ENCODE data around the gene DMWD.
A peak's percentile ranks its signal among the peaks of the same experiment; 100 is the strongest.

Gene DMWD

DNA sequence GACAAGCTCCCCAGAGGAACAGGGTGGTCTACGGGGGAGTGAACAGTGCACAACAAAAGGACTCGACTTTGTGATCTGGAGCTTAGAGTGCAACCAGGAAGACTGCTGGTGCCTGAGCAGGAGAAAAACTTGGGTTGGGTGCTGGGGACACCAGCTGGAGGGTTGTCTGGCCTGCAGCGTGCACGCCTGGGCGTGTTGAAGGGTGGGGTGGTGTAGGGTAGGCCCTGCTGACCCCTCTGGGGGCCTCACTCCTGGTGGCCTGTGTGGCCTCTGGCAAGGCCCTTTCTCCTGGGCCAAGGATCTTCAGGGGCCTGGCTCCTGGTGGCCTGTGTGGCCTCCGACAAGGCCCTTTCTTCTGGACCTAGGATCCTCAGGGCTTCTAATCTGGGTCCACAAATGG lies 27.1 kb upstream of the DMWD start:
- no peak overlapping the region for H2AK5ac ChIP-seq (ENCODE audit: low read length)

DNA sequence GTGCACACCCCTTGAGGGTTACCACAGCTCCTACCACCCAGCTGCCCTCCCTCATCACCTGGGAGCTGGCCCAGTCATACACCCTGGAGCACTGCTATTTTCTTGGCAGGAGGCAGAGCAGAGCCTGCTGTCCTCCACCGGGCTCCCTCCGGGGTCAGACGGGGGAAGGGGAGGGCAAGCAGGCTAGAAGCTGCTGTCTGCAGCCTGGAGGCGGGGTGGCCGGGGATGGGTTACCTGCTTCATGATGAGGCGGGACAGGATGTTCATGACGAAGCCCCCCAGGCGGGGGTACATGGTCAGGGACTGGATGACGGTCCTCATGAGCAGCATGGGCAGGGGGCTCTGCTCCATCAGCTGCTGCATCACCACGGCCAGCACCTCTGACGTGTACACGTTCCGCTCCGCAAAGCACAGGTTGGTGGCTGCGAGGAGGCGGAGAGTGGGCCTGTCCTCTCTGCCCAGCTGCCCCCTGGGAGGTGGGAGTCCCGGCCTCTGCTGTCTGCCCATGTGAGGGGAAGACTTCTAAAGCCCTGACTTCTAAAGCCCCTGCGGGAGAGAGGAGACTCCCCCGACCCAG lies 25.2 kb upstream of the DMWD start:
- H3K4me3 ChIP-seq (ENCODE audit: low read depth, low read length), result peak overlapping the region; percentile 4
- no peaks in the 10 kb centered on the region for H3K27me3 ChIP-seq (ENCODE audit: insufficient read depth, low read length)
- H3K36me3 ChIP-seq (ENCODE audit: control insufficient read depth in 1 of 2, insufficient read depth in 2 of 2, low read length in 2 of 2), result peaks cover 31 to 33% of the 10 kb centered on the region in 2 experiments
- H3K4ac ChIP-seq (ENCODE audit: low read depth, low read length), result no peak overlapping the region
- no peaks in the 10 kb centered on the region for H3K9me3 ChIP-seq (ENCODE audit: insufficient read depth, low read depth, low read length)
- no peak overlapping the region for H4K91ac ChIP-seq (ENCODE audit: low read depth, low read length)
- H3K18ac ChIP-seq (ENCODE audit: low read length), result no peak overlapping the region
- H3K27ac ChIP-seq (ENCODE audit: low read depth, low read length), result no peak overlapping the region
- no peak overlapping the region for H2BK12ac ChIP-seq (ENCODE audit: low read length)
- no peak overlapping the region for H3K14ac ChIP-seq (ENCODE audit: low read length)
- H3K4me2 ChIP-seq (ENCODE audit: low read length), result no peak overlapping the region
- H3K23ac ChIP-seq (ENCODE audit: low read length), result no peak overlapping the region
- H4K12ac ChIP-seq (ENCODE audit: low read depth, low read length), result peak overlapping the region; percentile 13
- whole genome bisulfite sequencing (ENCODE audit: extremely low coverage, insufficient coverage, insufficient read length), result no CpG with 5 or more reads among the region's 19 CpGs
- peaks cover 12% of the 10 kb centered on the region for H3K79me1 ChIP-seq (ENCODE audit: low read length)
- peak in 1 of 2 donors; percentile 16 for DNase-seq
- H3K79me2 ChIP-seq (ENCODE audit: control insufficient read depth, insufficient read depth, low read length, poor library complexity), result peaks cover 2% of the 10 kb centered on the region
- H2BK5ac ChIP-seq (ENCODE audit: low read depth, low read length, poor library complexity), result no peak overlapping the region
- H2BK120ac ChIP-seq (ENCODE audit: insufficient read depth, low read length, poor library complexity), result no peak overlapping the region
- H2AFZ ChIP-seq (ENCODE audit: insufficient read depth, low read length, poor library complexity), result no peak overlapping the region
- peaks cover 11 to 25% of the 10 kb centered on the region in 2 experiments for H3K4me1 ChIP-seq (ENCODE audit: control insufficient read depth in 1 of 2, insufficient read depth in 2 of 2, low read length in 2 of 2)
- no peak overlapping the region for H4K8ac ChIP-seq (ENCODE audit: low read depth, low read length)
- no peak overlapping the region for H3K9ac ChIP-seq (ENCODE audit: low read length)
- H2AK5ac ChIP-seq (ENCODE audit: low read length), result no peak overlapping the region

More for the DNA sequence above, 27.1 kb upstream of the DMWD start:
- no peak overlapping the region for H4K8ac ChIP-seq (ENCODE audit: low read depth, low read length)
- no peak overlapping the region for H3K27ac ChIP-seq (ENCODE audit: low read depth, low read length)
- H2BK5ac ChIP-seq (ENCODE audit: low read depth, low read length, poor library complexity), result no peak overlapping the region
- H3K18ac ChIP-seq (ENCODE audit: low read length), result no peak overlapping the region
- H3K79me2 ChIP-seq (ENCODE audit: control insufficient read depth, insufficient read depth, low read length, poor library complexity), result peaks cover 2% of the 10 kb centered on the region
- H3K9ac ChIP-seq (ENCODE audit: low read length), result no peak overlapping the region
- H4K91ac ChIP-seq (ENCODE audit: low read depth, low read length), result no peak overlapping the region
- no peak overlapping the region for H2AFZ ChIP-seq (ENCODE audit: insufficient read depth, low read length, poor library complexity)
- H3K4me3 ChIP-seq (ENCODE audit: low read depth, low read length), result no peak overlapping the region
- no peaks in the 10 kb centered on the region for H3K27me3 ChIP-seq (ENCODE audit: insufficient read depth, low read length)
- no peak overlapping the region for H4K12ac ChIP-seq (ENCODE audit: low read depth, low read length)
- peaks cover 11 to 23% of the 10 kb centered on the region in 2 experiments for H3K4me1 ChIP-seq (ENCODE audit: control insufficient read depth in 1 of 2, insufficient read depth in 2 of 2, low read length in 2 of 2)
- H2BK12ac ChIP-seq (ENCODE audit: low read length), result no peak overlapping the region
- no peak overlapping the region for H3K4ac ChIP-seq (ENCODE audit: low read depth, low read length)
- H2BK120ac ChIP-seq (ENCODE audit: insufficient read depth, low read length, poor library complexity), result no peak overlapping the region
- no CpG with 5 or more reads among the region's 6 CpGs for WGBS (ENCODE audit: extremely low coverage, insufficient coverage, insufficient read length)
- H3K79me1 ChIP-seq (ENCODE audit: low read length), result peaks cover 12% of the 10 kb centered on the region
- no peak for DNase-seq
- H3K9me3 ChIP-seq (ENCODE audit: insufficient read depth, low read depth, low read length), result peaks cover 1% of the 10 kb centered on the region
- peaks cover 48 to 51% of the 10 kb centered on the region in 2 experiments for H3K36me3 ChIP-seq (ENCODE audit: control insufficient read depth in 1 of 2, insufficient read depth in 2 of 2, low read length in 2 of 2)
- no peak overlapping the region for H3K14ac ChIP-seq (ENCODE audit: low read length)
- H3K23ac ChIP-seq (ENCODE audit: low read length), result no peak overlapping the region
- no peak overlapping the region for H3K4me2 ChIP-seq (ENCODE audit: low read length)

GRCh38 chr19:45817010-45817724 lies 24.5 kb upstream of the DMWD start:
- H4K8ac ChIP-seq (ENCODE audit: low read depth, low read length), result peak overlapping the region; percentile 45
- WGBS (ENCODE audit: extremely low coverage, insufficient coverage, insufficient read length), result no CpG with 5 or more reads among the region's 24 CpGs
- peak overlapping the region; percentile 59 for H2AK5ac ChIP-seq (ENCODE audit: low read length)
- H3K23ac ChIP-seq (ENCODE audit: low read length), result no peak overlapping the region
- peaks cover 11 to 25% of the 10 kb centered on the region in 2 experiments for H3K4me1 ChIP-seq (ENCODE audit: control insufficient read depth in 1 of 2, insufficient read depth in 2 of 2, low read length in 2 of 2)
- peak overlapping the region; percentile 28 for H3K14ac ChIP-seq (ENCODE audit: low read length)
- peak overlapping the region; percentile 87 for H4K91ac ChIP-seq (ENCODE audit: low read depth, low read length)
- peak overlapping the region; percentile 20 for H3K9ac ChIP-seq (ENCODE audit: low read length)
- H3K4ac ChIP-seq (ENCODE audit: low read depth, low read length), result no peak overlapping the region
- peaks cover 25 to 26% of the 10 kb centered on the region in 2 experiments for H3K36me3 ChIP-seq (ENCODE audit: control insufficient read depth in 1 of 2, insufficient read depth in 2 of 2, low read length in 2 of 2)
- H3K27me3 ChIP-seq (ENCODE audit: insufficient read depth, low read length), result no peaks in the 10 kb centered on the region
- H3K4me2 ChIP-seq (ENCODE audit: low read length), result peak overlapping the region; percentile 84
- no peak overlapping the region for H3K4me3 ChIP-seq (ENCODE audit: low read depth, low read length)
- no peak overlapping the region for H2BK5ac ChIP-seq (ENCODE audit: low read depth, low read length, poor library complexity)
- H4K12ac ChIP-seq (ENCODE audit: low read depth, low read length), result peak overlapping the region; percentile 17
- H3K79me2 ChIP-seq (ENCODE audit: control insufficient read depth, insufficient read depth, low read length, poor library complexity), result peaks cover 2% of the 10 kb centered on the region
- no peak overlapping the region for H2AFZ ChIP-seq (ENCODE audit: insufficient read depth, low read length, poor library complexity)
- peak; percentile 95 to 99 for DNase-seq
- no peaks in the 10 kb centered on the region for H3K9me3 ChIP-seq (ENCODE audit: insufficient read depth, low read depth, low read length)
- no peak overlapping the region for H2BK12ac ChIP-seq (ENCODE audit: low read length)
- H3K18ac ChIP-seq (ENCODE audit: low read length), result peak overlapping the region; percentile 4
- H3K27ac ChIP-seq (ENCODE audit: low read depth, low read length), result peak overlapping the region; percentile 18
- peak overlapping the region; percentile 1 for H2BK120ac ChIP-seq (ENCODE audit: insufficient read depth, low read length, poor library complexity)
- H3K79me1 ChIP-seq (ENCODE audit: low read length), result peaks cover 12% of the 10 kb centered on the region

GRCh38 chr19:45816236-45817009 lies 23.8 kb upstream of the DMWD start:
- H3K27ac ChIP-seq (ENCODE audit: low read depth, low read length), result peak overlapping the region; percentile 45
- no peaks in the 10 kb centered on the region for H3K27me3 ChIP-seq (ENCODE audit: insufficient read depth, low read length)
- H3K23ac ChIP-seq (ENCODE audit: low read length), result no peak overlapping the region
- peaks cover 12% of the 10 kb centered on the region for H3K79me1 ChIP-seq (ENCODE audit: low read length)
- peak overlapping the region; percentile 39 for H3K18ac ChIP-seq (ENCODE audit: low read length)
- no CpG with 5 or more reads among the region's 18 CpGs for WGBS (ENCODE audit: extremely low coverage, insufficient coverage, insufficient read length)
- H2AFZ ChIP-seq (ENCODE audit: insufficient read depth, low read length, poor library complexity), result peak overlapping the region; percentile 85
- peak overlapping the region; percentile 84 for H4K8ac ChIP-seq (ENCODE audit: low read depth, low read length)
- peak overlapping the region; percentile 64 for H2AK5ac ChIP-seq (ENCODE audit: low read length)
- peak overlapping the region; percentile 1 for H2BK120ac ChIP-seq (ENCODE audit: insufficient read depth, low read length, poor library complexity)
- H3K4me2 ChIP-seq (ENCODE audit: low read length), result peak overlapping the region; percentile 84
- peaks cover 2% of the 10 kb centered on the region for H3K79me2 ChIP-seq (ENCODE audit: control insufficient read depth, insufficient read depth, low read length, poor library complexity)
- peak overlapping the region; percentile 53 for H3K4me3 ChIP-seq (ENCODE audit: low read depth, low read length)
- peak overlapping the region; percentile 50 for H2BK5ac ChIP-seq (ENCODE audit: low read depth, low read length, poor library complexity)
- DNase-seq, result no peak
- peak overlapping the region; percentile 17 for H4K12ac ChIP-seq (ENCODE audit: low read depth, low read length)
- H3K36me3 ChIP-seq (ENCODE audit: control insufficient read depth in 1 of 2, insufficient read depth in 2 of 2, low read length in 2 of 2), result peaks cover 20 to 23% of the 10 kb centered on the region in 2 experiments
- peak overlapping the region; percentile 56 for H3K9ac ChIP-seq (ENCODE audit: low read length)
- H3K14ac ChIP-seq (ENCODE audit: low read length), result peak overlapping the region; percentile 71
- H4K91ac ChIP-seq (ENCODE audit: low read depth, low read length), result peak overlapping the region; percentile 87
- H3K9me3 ChIP-seq (ENCODE audit: insufficient read depth, low read depth, low read length), result no peaks in the 10 kb centered on the region
- H3K4me1 ChIP-seq (ENCODE audit: control insufficient read depth in 1 of 2, insufficient read depth in 2 of 2, low read length in 2 of 2), result peaks cover 11 to 25% of the 10 kb centered on the region in 2 experiments
- peak overlapping the region; percentile 41 for H2BK12ac ChIP-seq (ENCODE audit: low read length)
- peak overlapping the region; percentile 2 for H3K4ac ChIP-seq (ENCODE audit: low read depth, low read length)

Data from trophoblast cell (in vitro differentiated cells and primary cell).